ENCODE measurements around the gene COL7A1. TPM values are rescaled to one million over a fixed set of nuclear protein-coding genes. Genes with fewer than 3 reads are reported as not detected.

COL7A1 gene
- total RNA-seq, 1 donor from 2014 or later: 337 TPM

GRCh38 chr3:48519277-48519643, 75.9 kb downstream of the COL7A1 start:
- DNase-seq (ENCODE audit: low read depth): no peak
- TF ChIP-seq CTCF (IDR thresholded peaks at IDR 0.05; ENCODE audit: insufficient read depth, low read length, poor library complexity, severe bottlenecking): no peak

GRCh38 chr3:48518638-48519276, 76.4 kb downstream of the COL7A1 start:
- TF ChIP-seq CTCF (IDR thresholded peaks at IDR 0.05; ENCODE audit: insufficient read depth, low read length, poor library complexity, severe bottlenecking): no peak
- Histone ChIP-seq H3K4me3 (ENCODE audit: low read depth, low read length) (no peak overlapping the region), H3K36me3 (ENCODE audit: control insufficient read depth, insufficient read depth, low read length) (no peaks in the 10 kb centered on the region), H3K27me3 (ENCODE audit: control insufficient read depth, insufficient read depth, low read length) (no peaks in the 10 kb centered on the region)
- no peak for DNase-seq (ENCODE audit: low read depth)

More at GRCh38 chr3:48519277-48519643, 75.9 kb downstream of the COL7A1 start:
- Histone ChIP-seq H3K36me3 (ENCODE audit: control insufficient read depth, insufficient read depth, low read length) (no peaks in the 10 kb centered on the region), H3K4me3 (ENCODE audit: low read depth, low read length) (no peak overlapping the region), H3K27me3 (ENCODE audit: control insufficient read depth, insufficient read depth, low read length) (no peaks in the 10 kb centered on the region)

GRCh38 chr3:48518069-48518468, 77.1 kb downstream of the COL7A1 start:
- no peak for DNase-seq (ENCODE audit: low read depth)
- H3K36me3 ChIP-seq (ENCODE audit: control insufficient read depth, insufficient read depth, low read length): no peaks in the 10 kb centered on the region

GRCh38 chr3:48516571-48516970, 78.6 kb downstream of the COL7A1 start:
- no peak for TF ChIP-seq CTCF (IDR thresholded peaks at IDR 0.05; ENCODE audit: insufficient read depth, low read length, poor library complexity, severe bottlenecking)
- H3K27me3 ChIP-seq (ENCODE audit: control insufficient read depth, insufficient read depth, low read length): no peaks in the 10 kb centered on the region
- H3K4me3 ChIP-seq (ENCODE audit: low read depth, low read length): no peak overlapping the region
- no peaks in the 10 kb centered on the region for H3K36me3 ChIP-seq (ENCODE audit: control insufficient read depth, insufficient read depth, low read length)
- no peak for DNase-seq (ENCODE audit: low read depth)

More at GRCh38 chr3:48518069-48518468, 77.1 kb downstream of the COL7A1 start:
- Histone ChIP-seq H3K27me3 (ENCODE audit: control insufficient read depth, insufficient read depth, low read length) (no peaks in the 10 kb centered on the region), H3K4me3 (ENCODE audit: low read depth, low read length) (no peak overlapping the region)
- TF ChIP-seq CTCF (IDR thresholded peaks at IDR 0.05; ENCODE audit: insufficient read depth, low read length, poor library complexity, severe bottlenecking): no peak

- no peak overlapping the region for H3K4me3 ChIP-seq (ENCODE audit: low read depth, low read length)
- DNase-seq (ENCODE audit: low read depth): no peak
- H3K36me3 ChIP-seq (ENCODE audit: control insufficient read depth, insufficient read depth, low read length): no peaks in the 10 kb centered on the region
- TF ChIP-seq CTCF (IDR thresholded peaks at IDR 0.05; ENCODE audit: insufficient read depth, low read length, poor library complexity, severe bottlenecking): no peak
- H3K27me3 ChIP-seq (ENCODE audit: control insufficient read depth, insufficient read depth, low read length): no peaks in the 10 kb centered on the region
These were observed 80.5 kb downstream of the COL7A1 start for GRCh38 chr3:48514431-48515227.

Other genes starting within 250 kb of the COL7A1 start
- 0.46 TPM in 1 of 2 replicates, not detected in the other for gene FBXW12, start 223.1 kb downstream of the COL7A1 start, total RNA-seq
- gene PLXNB1, start 165.2 kb downstream of the COL7A1 start, total RNA-seq: 115 and 137 TPM in 2 replicates
- 39.2 and 46.4 TPM in 2 replicates for gene CCDC51, start 155.2 kb downstream of the COL7A1 start, total RNA-seq
- 374 and 462 TPM in 2 replicates for gene TMA7, start 155.1 kb downstream of the COL7A1 start, total RNA-seq
- gene ATRIP, start 148.6 kb downstream of the COL7A1 start, total RNA-seq: 5.7 and 6.8 TPM in 2 replicates
- 231 and 248 TPM in 2 replicates for gene SHISA5, start 91.2 kb downstream of the COL7A1 start, total RNA-seq
- 22.4 and 24.1 TPM in 2 replicates for gene PFKFB4, start 38.5 kb downstream of the COL7A1 start, total RNA-seq
- 26.1 and 39.1 TPM in 2 replicates for gene UCN2, start 31.5 kb downstream of the COL7A1 start, total RNA-seq
- 413 and 435 TPM in 2 replicates for gene UQCRC1, start 14.3 kb upstream of the COL7A1 start, total RNA-seq
- gene TMEM89, start 26.4 kb upstream of the COL7A1 start, total RNA-seq: not detected in 2 replicates
- gene SLC26A6, start 40.1 kb upstream of the COL7A1 start, total RNA-seq: 32.8 and 54.2 TPM in 2 replicates
- gene CELSR3, start 67.6 kb upstream of the COL7A1 start, total RNA-seq: 5.2 and 5.6 TPM in 2 replicates
- gene NCKIPSD, start 90.6 kb upstream of the COL7A1 start, total RNA-seq: 15.3 and 34.0 TPM in 2 replicates
- 81.2 and 109 TPM in 2 replicates for gene IP6K2, start 121.9 kb upstream of the COL7A1 start, total RNA-seq